ENCODE measurements around the gene ACVR1B.

ACVR1B gene

DNA sequence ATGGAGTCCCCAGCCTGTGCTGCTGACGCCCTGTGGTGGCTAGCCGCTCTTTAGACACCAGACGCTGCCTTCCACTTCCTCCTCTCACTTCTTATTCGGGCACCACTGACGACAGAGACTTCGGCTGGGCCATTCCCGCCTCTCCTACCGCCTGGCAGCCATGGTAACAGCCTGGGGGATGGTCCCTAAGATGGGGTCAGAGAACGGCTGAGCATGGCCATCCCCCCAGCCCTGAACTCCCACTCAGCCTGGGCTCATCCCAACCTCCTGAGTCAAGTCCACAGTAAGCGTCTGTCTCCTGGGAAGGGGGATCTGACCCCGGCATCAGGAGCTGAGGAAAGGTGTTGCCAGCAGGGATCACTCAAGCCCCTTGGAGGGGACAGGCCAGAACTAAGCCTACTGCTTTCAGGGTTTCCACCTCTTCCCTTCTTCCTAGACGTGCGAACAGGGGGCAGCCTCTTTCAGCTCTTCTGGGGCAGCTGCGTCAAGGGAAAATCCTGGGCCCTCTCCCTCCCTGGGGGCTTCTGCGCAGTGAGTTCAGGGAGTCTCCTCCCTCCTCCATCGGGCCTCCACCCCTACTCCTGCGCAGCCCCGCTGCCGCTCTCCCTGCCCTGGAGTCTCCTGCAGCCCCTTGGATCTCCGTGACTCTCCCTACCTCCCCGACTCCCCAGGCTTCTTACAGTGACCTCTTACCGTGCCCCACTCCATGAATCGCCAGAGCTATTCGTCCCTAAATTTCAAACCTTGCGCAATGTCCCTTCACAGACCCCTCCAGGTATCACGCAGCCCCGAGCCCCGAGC is 54.6 kb downstream of the ACVR1B start:
- TF ChIP-seq TAF1 (IDR thresholded peaks at IDR 0.05; ENCODE audit: borderline replicate concordance, insufficient read depth, low read length) (no peak), FOXP2 (optimal IDR thresholded peaks at IDR 0.05; ENCODE audit: borderline replicate concordance, extremely low read depth, extremely low read length, insufficient read depth) (no peak), POLR2AphosphoS5 (IDR thresholded peaks at IDR 0.05; ENCODE audit: low read depth, low read length) (no peak), SIN3A (IDR thresholded peaks at IDR 0.05; ENCODE audit: borderline replicate concordance, insufficient read depth, low read length) (no peak)
- TF ChIP-seq, protein P1, sequence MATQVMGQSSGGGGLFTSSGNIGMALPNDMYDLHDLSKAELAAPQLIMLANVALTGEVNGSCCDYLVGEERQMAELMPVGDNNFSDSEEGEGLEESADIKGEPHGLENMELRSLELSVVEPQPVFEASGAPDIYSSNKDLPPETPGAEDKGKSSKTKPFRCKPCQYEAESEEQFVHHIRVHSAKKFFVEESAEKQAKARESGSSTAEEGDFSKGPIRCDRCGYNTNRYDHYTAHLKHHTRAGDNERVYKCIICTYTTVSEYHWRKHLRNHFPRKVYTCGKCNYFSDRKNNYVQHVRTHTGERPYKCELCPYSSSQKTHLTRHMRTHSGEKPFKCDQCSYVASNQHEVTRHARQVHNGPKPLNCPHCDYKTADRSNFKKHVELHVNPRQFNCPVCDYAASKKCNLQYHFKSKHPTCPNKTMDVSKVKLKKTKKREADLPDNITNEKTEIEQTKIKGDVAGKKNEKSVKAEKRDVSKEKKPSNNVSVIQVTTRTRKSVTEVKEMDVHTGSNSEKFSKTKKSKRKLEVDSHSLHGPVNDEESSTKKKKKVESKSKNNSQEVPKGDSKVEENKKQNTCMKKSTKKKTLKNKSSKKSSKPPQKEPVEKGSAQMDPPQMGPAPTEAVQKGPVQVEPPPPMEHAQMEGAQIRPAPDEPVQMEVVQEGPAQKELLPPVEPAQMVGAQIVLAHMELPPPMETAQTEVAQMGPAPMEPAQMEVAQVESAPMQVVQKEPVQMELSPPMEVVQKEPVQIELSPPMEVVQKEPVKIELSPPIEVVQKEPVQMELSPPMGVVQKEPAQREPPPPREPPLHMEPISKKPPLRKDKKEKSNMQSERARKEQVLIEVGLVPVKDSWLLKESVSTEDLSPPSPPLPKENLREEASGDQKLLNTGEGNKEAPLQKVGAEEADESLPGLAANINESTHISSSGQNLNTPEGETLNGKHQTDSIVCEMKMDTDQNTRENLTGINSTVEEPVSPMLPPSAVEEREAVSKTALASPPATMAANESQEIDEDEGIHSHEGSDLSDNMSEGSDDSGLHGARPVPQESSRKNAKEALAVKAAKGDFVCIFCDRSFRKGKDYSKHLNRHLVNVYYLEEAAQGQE (IDR thresholded peaks at IDR 0.05; ENCODE audit: insufficient read depth in 1 of 2, low read depth in 2 of 2, low read length in 2 of 2) = no peak

DNA sequence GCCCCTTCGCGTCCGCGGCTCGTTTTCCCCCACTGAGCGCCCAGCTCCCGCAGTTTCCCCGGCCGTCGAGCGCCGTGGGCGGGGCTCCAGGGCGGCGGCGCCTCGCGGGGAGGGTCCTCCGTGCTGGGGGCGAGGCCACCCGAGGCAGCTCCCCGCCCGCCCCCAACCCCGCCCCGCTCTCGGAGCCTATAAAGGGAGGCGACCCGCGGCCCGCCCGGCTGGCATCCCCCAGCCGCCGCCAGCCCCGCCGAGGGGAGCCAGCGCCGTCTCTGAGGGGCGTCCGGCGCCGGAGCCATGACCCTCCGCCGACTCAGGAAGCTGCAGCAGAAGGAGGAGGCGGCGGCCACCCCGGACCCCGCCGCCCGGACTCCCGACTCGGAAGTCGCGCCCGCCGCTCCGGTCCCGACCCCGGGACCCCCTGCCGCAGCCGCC is 55.2 kb downstream of the ACVR1B start, which contains the start of gene TAMALIN:
TAMALIN (plus strand) TSS at position 221 of the 432 bp plus-strand sequence; CDS start at position 295, 74 bp downstream.
- peak; percentile 74 for TF ChIP-seq POLR2AphosphoS5 (IDR thresholded peaks at IDR 0.05; ENCODE audit: low read depth, low read length)
- no peak for TF ChIP-seq FOXP2 (optimal IDR thresholded peaks at IDR 0.05; ENCODE audit: borderline replicate concordance, extremely low read depth, extremely low read length, insufficient read depth)

DNA sequence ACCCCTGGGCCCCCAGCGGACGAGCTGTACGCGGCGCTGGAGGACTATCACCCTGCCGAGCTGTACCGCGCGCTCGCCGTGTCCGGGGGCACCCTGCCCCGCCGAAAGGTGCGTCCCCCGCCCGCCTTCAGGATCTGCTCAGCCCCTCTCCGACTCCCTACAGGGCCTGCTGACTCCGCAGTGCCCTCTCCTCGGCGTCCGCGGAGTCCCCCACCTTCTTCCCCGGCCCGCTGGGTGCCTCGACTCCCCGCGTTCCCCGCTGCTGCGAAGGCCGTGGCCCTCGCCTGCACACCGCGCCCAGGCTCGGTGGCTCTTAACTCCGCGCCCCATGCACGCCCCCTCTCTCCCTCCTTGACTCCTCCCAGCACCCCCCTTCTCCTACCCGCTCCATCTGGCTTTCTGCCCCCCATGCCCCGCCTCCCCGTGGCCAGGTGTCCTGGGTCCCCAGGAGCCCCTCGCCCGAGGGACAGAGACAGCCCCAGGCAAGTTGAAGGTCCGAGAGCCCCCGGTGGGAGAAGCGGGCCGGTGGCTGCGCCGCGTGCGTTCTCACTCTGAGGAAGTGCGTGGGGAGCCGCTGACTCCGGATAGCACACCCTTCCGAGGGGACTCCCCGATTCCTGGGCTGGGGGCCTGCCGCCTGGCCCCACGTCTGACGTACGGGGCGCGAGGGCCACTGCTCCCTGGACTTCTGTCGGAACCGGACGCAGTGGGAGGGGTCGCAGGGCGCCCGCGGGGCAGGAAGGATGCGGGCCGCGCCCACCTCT is 55.8 kb downstream of the ACVR1B start:
- TF ChIP-seq, protein P1 (IDR thresholded peaks at IDR 0.05; ENCODE audit: insufficient read depth in 1 of 2, low read depth in 2 of 2, low read length in 2 of 2) = no peak
- peak; percentile 12 for TF ChIP-seq FOXP2 (optimal IDR thresholded peaks at IDR 0.05; ENCODE audit: borderline replicate concordance, extremely low read depth, extremely low read length, insufficient read depth)

DNA sequence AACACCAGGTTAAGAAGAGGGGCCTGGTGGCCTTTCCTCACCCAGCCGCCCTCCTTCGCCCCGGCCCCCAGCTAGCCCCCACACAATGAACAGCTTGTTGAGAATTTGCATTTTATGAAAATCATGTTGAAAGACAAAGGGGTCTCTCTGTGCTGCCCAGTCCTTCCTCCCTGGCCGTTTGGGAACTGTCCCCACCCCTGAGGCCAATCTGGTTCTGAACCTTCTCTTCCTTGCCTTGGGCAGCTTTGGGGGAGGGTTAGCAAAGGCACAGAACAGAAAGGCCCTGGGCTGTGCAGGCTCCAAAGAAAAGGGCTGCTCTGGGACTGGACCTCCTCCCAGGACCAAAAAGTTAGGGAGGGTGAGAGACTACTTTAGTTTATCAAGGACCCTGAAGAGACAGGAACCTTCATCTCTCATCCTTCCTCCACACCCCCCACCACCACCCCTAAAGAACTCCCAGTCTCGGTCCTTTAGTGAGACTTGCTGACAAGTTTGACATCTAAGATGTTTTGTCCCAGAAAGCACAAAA is 56.5 kb downstream of the ACVR1B start:
- TF ChIP-seq SIN3A (IDR thresholded peaks at IDR 0.05; ENCODE audit: borderline replicate concordance, insufficient read depth, low read length) (no peak), TAF1 (IDR thresholded peaks at IDR 0.05; ENCODE audit: borderline replicate concordance, insufficient read depth, low read length) (no peak), POLR2AphosphoS5 (IDR thresholded peaks at IDR 0.05; ENCODE audit: low read depth, low read length) (no peak), FOXP2 (optimal IDR thresholded peaks at IDR 0.05; ENCODE audit: borderline replicate concordance, extremely low read depth, extremely low read length, insufficient read depth) (no peak)
- TF ChIP-seq, protein P1 (IDR thresholded peaks at IDR 0.05; ENCODE audit: insufficient read depth in 1 of 2, low read depth in 2 of 2, low read length in 2 of 2) = no peak

DNA sequence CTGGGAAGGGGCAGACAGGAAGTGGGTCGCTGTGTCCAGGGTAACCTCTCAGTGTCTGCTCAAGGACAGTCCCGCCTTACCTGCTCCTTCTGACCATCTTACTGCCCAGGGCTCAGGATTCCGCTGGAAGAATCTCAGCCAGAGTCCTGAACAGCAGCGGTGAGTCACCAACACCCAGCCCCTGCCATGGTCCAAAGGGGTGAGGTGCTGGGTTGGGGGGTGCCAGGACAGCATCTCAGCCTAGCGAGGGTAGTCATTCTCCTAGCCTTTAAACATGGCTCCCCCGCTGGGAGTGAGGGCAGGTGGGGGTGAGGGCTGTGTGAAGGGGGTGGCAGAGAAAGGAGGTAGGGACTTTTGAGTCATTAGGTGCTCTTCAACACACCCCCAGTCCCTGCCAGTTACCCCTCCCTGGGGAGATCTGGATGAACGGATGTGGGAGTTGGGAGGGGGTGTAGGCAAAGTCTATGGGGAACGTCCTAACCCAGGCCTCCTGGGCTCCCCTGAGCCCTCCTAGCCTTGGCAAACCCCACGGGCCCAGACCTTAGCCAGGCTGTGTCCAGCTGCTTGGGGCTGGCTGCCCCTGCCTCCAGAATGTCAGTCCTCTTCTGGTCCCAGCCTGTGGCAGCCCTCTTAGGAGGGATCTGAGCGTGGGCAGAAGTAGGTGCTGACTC is 57.7 kb downstream of the ACVR1B start:
- TF ChIP-seq, protein P1 (IDR thresholded peaks at IDR 0.05; ENCODE audit: insufficient read depth in 1 of 2, low read depth in 2 of 2, low read length in 2 of 2) = no peak
- TF ChIP-seq TAF1 (IDR thresholded peaks at IDR 0.05; ENCODE audit: borderline replicate concordance, insufficient read depth, low read length) (no peak), FOXP2 (optimal IDR thresholded peaks at IDR 0.05; ENCODE audit: borderline replicate concordance, extremely low read depth, extremely low read length, insufficient read depth) (no peak), POLR2AphosphoS5 (IDR thresholded peaks at IDR 0.05; ENCODE audit: low read depth, low read length) (no peak), SIN3A (IDR thresholded peaks at IDR 0.05; ENCODE audit: borderline replicate concordance, insufficient read depth, low read length) (no peak)

Measured in PFSK-1 (cell line).